Activated T-cell treated with anti-CD3 and anti-CD28 coated beads for 4 hours (primary cell): ENCODE data around the gene CDC42EP5.

Experiments
- DNase-seq: peaks from one replicate; pipeline ENCODE4 v3.0.0-alpha.2; 2020

Gene CDC42EP5

GRCh38 chr19:54461613-54462012, 11.5 kb downstream of the CDC42EP5 start:
- DNase-seq = no peak

GRCh38 chr19:54461210-54461609, 11.9 kb downstream of the CDC42EP5 start:
- no peak for DNase-seq

- DNase-seq = no peak
Observed at GRCh38 chr19:54460230-54461005, 12.7 kb downstream of the CDC42EP5 start.

GRCh38 chr19:54459282-54460229, 13.5 kb downstream of the CDC42EP5 start:
- no peak for DNase-seq

- DNase-seq = no peak
Observed at GRCh38 chr19:54458648-54459281, 14.3 kb downstream of the CDC42EP5 start.

GRCh38 chr19:54457773-54458647, 15.1 kb downstream of the CDC42EP5 start:
- DNase-seq = no peak

- DNase-seq = no peak
Observed at GRCh38 chr19:54456423-54457373, 16.4 kb downstream of the CDC42EP5 start.

- DNase-seq = no peak
Observed at GRCh38 chr19:54455786-54456422, 17.2 kb downstream of the CDC42EP5 start.

GRCh38 chr19:54454781-54455675, 18.1 kb downstream of the CDC42EP5 start:
- no peak for DNase-seq

- no peak for DNase-seq
Observed at GRCh38 chr19:54453921-54454780, 18.9 kb downstream of the CDC42EP5 start.

- no peak for DNase-seq
Observed at GRCh38 chr19:54452626-54453025, 20.5 kb downstream of the CDC42EP5 start.

- DNase-seq = no peak
Observed at GRCh38 chr19:54451997-54452396, 21.1 kb downstream of the CDC42EP5 start.

- no peak for DNase-seq
Observed at GRCh38 chr19:54451331-54451871, 21.7 kb downstream of the CDC42EP5 start.

GRCh38 chr19:54449701-54450069, 23.4 kb downstream of the CDC42EP5 start:
- peak; percentile 20 for DNase-seq

- DNase-seq = peak; percentile 95
Observed at GRCh38 chr19:54448774-54449700, 24.1 kb downstream of the CDC42EP5 start, which contains the start of gene LENG8. TSS of gene LENG8 (plus strand) at chr19:54449199. CDS start at chr19:54451345, 2,146 bp downstream.

GRCh38 chr19:54448040-54448773, 24.9 kb downstream of the CDC42EP5 start:
- peak; percentile 25 for DNase-seq
